Lung microvascular endothelial cell (primary cell): ENCODE measurements around the gene THOC7. TPM values are rescaled to one million over a fixed set of nuclear protein-coding genes. Genes with fewer than 3 reads are reported as not detected.

ENCODE experiments used
- DNase-seq, 2 donors: peaks; one replicate each; pipeline versions ENCODE4 v3.0.0 to v3.0.0-alpha.2; 2010; ENCODE audit warnings: low read depth in 2 of 2
- total RNA-seq: library from RNA; depleted of rRNA; stranded (reverse); fragments of >200 nt; gene quantifications from 2 replicates; pipeline ENCODE4 v1.2.1, GENCODE V29; 2014

THOC7 gene
- total RNA-seq, 1 donor from 2014 or later: 30.0 TPM

DNA sequence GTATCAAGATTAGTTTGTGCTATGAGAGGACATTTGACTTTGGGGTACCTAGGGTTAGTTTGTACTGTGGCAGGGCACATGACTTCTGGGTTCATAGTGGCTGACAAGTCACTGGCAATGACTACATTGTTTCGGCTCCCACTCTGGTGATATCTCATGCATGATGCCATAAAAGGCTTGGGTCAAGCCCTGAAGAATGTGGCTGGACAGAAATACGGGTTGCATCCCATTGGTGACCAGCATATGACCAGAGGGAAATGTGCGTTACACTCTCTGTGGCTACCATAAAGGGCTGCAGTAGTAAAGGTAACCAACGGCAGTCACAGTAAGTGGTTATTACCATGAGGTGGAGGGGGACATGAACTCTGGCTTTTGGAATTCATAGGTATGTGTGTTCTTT, 18.4 kb downstream of the THOC7 start:
- DNase-seq: no peak

DNA sequence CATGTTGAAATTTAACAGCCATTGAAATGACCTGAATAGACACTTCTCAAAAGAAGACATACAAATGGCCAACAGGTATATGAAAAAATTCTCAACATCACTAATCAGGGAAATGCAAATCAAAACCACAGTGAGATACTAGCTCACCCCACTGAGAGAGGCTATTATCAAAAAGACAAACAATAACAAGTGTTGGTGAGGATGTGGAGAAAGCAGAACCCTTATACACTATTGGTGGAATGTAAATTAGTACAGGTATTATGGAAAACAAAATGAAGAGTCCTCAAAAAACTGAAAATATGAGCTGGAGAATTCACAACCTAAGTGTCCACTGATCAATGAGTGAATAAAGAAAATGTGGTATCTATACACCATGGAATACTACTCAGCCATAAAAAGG, 21.5 kb downstream of the THOC7 start:
- DNase-seq: no peak

DNA sequence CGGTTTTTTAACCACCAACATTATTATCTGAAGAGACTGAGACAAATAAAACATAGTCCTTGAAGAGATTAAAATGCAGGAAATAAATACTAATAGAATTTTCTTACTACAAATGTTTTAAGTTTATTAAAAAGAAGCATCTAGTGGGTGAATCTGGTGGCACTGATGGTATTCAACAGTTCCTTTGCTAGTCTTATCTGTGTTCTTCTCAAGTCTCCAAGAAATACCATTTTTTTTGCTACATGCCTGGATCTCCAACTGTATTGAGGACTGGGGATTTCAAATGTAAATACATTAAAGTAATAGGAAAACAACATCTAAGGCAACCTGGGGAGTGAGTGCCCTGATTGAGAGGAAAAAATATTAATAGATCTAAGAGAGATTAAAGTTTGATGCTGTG, 21.9 kb downstream of the THOC7 start:
- DNase-seq: no peak

DNA sequence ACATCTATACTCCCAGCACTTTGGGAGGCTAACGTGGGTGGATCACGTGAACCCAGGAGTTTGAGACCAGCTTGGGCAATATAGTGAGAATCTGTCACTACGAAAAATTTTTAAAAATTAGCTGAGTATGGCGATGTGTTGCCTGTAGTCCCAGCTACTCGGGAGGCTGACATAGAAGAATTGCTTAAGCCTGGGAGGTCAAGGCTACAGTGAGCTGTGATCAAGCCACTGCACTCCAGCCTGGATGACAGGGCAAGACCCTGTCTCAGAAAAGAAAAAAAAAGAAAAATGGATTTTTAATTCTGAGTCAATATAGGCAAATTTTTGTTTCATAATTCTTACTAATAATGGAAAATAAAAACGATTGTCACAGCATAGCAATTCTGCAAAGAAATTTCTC, 31.2 kb downstream of the THOC7 start:
- DNase-seq: no peak

DNA sequence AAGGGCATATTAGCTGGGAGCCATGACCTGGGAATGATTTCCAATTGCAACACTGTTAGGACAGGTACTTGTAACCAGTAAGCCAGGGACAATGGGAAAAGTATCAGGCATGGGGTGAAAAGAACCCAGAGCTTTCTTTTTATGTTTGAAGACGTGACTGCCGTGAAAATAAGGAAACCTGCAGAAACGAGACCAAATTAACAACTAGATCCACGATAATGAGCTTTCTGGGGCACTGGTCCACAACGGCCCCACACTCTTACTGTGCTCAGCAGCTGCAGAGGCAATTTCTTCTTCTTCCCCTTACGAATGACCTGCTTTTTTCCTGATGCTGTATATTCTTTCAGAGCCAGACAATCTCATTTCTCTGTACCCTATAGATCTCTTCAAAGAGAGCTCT, 33.1 kb downstream of the THOC7 start:
- DNase-seq: no peak

DNA sequence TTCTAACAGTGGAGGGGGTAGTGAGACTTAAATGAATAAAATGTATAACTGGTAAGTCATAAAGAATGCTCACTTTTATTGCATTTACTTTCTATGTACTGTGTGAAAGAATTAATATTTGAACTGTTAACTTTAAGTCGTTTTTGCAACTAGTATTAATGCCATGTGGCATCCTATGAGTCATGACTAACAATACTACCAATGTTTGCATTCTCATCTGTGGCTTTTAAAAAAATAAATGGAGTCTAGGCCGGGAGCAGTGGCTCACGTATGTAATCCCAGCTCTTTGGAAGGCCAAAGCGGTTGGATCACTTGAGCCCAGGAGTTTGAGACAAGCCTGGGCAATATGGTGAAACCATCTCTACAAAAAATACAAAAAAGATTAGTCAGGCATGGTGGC, 39.3 kb downstream of the THOC7 start:
- DNase-seq: peak in 1 of 2 donors; percentile 35

DNA sequence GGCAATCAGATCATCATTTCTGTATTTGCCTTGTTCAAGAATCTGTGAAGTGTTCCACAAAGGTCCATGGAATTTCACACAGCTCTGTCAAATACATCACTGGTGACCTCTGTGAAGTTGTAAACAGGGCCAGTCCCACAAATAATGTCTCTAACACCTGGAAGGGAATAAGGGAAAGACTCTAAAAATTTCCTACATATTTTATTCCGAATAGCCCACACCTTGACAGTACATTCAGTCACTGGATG, 44.5 kb downstream of the THOC7 start, which contains the start of gene C3orf49:
TSS of gene C3orf49 (plus strand) at position 149 of the 248 bp plus-strand sequence. CDS start 173 bp downstream, outside the sequence.
- no peak for DNase-seq

DNA sequence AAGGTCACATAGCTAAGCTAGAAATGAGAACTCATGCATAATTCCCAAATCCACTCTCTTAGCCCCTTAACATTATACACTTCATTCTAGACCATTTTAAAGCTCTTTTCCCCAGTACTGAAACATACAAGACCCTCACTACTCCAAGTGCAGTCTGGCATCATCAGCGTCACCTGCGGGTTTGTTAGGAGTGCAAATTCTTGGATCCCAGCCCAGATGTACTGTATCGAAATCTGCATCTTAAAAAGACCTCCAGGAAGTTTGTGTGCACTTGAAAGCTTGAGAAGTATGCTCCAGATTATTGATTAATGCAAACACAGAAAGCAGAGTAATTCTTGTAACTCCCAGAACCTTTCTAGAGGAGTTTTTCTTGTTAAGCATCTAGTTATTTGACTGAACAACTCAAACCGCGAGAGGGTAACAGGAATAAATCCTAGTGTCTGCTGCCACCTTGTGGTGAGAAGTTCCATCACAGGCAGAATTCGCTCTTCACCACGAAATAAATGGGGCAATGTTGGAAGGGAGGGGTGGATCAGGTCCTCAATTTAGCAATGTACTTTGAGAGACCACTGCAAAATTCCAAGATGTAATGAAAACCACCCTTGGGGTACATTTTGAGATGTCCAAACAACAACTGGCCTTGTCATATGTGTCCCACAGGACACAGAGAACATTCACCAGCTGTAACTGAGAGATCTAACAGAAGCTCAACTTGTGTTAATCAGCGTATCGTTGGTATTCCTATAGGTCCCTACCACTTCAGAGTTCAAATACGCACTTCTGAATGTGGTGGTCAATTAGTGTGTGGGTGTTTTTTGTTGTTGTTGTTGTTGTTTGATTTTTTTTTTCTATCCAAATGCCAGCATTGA, 45.1 kb downstream of the THOC7 start:
- peak; percentile 63 to 74 for DNase-seq

DNA sequence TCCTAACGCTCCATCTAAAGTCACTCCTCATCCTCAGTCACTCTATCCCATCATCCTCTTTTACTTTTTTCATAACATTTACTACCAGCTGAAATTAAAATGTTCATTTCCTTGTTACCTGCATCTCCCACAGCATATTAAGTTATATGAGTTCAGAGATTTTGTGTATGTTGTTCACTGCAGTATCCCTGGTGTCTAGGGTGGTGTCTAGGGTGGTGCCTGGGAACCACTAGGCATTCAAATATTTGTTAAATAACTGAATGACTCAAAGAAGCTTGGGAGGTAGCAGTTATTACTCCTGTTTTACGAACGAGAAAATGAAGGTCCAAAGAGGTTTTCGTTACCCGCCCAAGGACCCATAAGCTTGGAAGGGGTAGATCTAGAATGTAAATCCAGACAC, 46.4 kb downstream of the THOC7 start:
- no peak for DNase-seq

DNA sequence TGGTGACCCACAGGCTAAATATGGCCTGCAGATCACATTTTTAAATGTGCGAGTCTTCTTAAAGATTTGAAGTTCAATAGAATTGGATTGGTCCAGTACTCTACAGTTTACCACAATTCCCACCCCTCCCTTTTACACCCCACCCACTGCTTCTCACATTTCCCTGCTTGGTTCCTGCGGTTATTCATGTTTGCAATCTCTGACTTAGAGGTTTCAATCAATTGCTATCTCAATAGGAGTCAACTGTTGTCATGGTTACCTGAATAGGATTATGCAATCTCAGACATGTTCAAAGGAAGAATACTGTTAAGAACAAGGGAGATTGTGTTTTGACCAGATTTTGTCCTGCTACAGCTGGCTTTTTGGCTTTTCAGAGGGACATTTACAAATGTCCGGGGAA, 49.4 kb downstream of the THOC7 start:
- no peak for DNase-seq

DNA sequence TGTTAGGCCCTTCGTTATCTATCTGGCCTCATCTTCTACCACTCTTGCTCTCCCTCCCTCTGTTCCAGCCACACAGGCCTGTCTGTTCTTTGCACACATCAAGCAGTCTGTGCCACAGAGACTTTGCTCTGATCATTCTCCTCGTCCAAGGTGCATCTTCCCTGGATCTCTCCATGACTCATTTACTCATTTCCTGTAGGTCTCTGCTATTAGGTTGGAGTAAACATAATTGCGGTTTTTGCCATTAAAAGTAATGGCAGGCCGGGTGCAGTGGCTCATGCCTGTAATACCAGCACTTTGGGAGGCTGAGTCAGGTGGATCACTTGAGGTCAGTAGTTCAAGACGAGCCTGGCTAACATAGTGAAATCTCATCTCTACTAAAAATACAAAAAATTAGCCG, 54.0 kb downstream of the THOC7 start:
- DNase-seq: peak in 1 of 2 donors; percentile 40

DNA sequence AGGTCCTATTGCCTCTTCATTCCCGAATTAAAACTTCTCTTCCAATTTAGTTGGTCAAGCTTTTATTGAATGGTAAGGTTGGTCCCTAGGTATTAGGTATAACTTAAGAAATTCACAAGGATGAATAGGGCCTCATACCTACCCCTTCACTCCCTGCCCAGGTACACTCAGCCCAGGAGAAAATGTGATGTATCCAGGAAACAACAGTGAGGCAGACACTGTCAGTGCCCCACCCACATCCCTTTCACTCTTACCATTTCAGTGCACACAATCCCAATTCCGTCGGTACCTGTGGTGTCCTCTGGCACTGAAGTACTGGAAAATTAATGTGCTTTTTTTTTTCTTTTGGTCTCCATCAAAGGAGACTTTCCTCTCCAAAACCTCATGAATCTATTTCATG, 55.0 kb downstream of the THOC7 start:
- peak in 1 of 2 donors; percentile 45 for DNase-seq

DNA sequence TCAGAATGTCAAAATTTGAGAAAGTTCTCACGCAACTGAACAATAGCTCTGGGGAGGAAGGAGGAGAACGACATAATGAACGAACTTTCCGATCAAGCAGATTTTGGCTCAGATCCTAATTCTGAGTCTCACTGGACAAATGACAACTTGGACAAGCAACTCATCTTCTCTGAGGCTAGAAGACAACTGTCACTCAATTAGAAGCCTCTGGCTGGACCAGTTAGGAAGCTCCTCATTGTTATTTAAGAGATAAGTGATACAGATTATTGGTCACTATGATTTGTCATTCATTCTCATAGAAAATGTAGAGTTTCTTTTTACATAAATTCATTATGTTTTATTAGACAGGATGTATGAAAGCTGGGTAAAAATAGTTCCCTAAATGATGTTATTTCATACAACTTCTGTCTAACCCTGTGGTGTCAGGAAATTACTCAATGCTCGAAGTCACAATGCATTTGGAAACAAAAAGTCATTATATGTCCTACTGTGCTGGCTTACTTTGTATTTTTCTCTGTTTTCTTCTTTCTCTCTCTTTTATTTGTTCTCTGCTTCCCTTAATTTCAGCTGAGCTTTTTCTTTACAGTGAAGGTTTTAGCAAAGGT, 55.5 kb downstream of the THOC7 start:
- peak; percentile 26 to 74 for DNase-seq

DNA sequence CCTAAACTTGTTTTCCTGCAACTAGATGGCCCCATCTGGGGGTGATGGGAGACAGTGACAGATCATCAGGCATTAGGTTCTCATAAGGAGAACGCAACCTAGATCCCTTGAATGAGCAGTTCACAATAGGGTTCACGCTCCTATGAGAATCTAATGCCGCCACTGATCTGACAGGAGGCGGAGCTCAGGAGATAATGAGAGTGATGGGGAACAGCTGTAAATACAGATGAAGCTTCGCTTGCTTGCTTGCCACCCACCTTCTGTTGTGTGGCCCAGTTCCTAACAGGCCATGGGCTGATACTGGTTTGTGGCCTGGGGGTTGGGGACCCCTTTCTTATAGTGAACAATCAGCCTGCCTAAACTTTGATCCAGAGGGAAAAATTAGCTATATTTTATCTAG, 59.7 kb downstream of the THOC7 start:
- DNase-seq: no peak

DNA sequence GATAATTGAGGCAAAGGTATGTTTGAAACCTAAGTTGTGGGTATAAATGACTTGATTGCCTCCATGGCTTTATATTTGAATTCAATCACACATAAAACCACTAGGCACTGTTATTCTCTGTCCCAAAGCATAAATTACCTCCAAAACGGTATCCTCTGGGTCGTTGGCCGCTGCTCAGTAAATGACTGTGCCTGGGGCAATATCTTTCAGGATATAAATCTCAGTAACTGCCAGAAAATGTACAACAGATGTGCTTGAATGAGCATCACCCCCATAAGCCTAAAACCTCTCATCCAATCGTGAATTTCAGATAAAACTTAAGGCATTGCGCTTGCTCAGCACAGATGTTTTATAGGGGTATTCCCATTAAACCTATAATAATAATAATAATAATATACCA, 63.5 kb downstream of the THOC7 start:
- no peak for DNase-seq

DNA sequence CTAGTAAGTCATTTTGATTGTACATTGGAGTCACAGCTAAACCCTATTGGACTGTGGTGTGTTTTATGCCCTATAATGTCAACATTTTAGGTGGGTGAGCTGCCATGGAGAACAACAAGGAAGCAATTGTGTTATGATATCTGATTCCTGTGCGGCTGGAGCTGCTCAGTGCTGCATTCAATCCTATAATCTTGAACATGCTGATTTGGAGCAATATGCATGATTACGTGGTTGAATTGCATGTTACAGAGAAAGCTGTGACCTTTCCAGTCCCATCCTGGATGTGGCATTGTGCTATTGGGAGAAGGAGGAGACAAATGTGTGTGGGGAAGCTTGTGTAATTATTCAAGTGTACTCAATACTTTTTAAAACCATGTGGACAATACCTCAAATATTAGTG, 64.7 kb downstream of the THOC7 start:
- no peak for DNase-seq

DNA sequence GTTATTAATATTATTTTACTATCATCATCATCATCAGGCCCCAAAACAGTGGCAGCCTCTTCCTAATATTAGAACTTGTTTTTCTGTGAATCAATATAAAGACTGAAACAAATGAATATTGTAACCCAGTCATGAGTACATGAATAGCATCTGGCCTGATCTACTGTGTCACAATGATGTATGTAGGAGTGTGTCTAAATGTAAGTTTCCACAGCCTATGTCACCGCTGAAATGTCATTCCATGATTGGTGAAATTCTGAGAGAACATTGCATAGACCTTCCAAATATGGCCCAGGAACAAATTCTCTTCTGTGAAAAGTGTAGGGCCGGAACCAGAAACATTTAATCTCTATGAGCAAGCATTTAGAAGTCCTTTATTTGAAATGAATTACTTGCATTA, 65.1 kb downstream of the THOC7 start:
- DNase-seq: no peak

DNA sequence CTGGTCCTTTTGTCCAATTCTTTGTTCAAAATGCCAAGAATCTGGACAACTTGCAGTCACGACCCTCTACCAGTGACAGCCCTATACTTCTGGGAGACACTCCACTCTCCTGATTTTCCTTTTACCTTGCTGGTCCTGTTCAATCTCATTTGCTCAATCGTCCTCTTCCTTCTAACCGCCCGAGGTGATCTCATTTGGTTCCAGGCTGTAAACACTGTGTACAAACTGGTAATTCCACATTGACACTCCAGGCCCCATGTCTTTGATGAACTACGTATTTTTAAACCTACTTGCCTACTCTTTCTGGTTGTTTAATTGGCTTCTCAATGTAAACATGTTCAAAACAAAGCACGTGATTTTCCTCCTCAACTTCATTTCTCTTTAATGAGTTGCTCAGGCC, 68.2 kb downstream of the THOC7 start:
- no peak for DNase-seq

DNA sequence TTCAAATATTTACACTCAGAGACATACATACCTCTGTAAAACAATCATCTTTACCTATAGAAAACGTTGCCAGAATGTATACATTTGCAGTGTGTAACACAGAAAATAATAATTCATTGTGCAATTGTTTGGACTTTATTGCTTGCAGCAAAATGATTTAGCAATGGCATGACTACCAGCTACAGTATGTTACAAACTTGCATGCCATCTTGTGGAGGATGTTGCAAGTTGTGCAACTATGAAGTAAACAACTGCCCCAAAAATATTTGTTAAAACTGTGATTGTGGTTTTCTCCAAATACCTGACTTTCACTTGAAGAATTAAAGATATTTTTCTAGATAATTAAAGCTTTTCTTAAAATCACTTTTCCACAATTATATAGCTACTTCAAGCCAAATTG, 71.6 kb downstream of the THOC7 start:
- DNase-seq: no peak
